ENCODE measurements around the gene NDUFV1. TPM values are rescaled to one million over a fixed set of nuclear protein-coding genes. Genes with fewer than 3 reads are reported as not detected.

Gene NDUFV1
- total and polyA plus RNA-seq, 9 of the 15 experiments (the other 6 are each of a cell fraction or from before 2014, with no cell fraction given): 10.8 to 423 (median 209) TPM

DNA sequence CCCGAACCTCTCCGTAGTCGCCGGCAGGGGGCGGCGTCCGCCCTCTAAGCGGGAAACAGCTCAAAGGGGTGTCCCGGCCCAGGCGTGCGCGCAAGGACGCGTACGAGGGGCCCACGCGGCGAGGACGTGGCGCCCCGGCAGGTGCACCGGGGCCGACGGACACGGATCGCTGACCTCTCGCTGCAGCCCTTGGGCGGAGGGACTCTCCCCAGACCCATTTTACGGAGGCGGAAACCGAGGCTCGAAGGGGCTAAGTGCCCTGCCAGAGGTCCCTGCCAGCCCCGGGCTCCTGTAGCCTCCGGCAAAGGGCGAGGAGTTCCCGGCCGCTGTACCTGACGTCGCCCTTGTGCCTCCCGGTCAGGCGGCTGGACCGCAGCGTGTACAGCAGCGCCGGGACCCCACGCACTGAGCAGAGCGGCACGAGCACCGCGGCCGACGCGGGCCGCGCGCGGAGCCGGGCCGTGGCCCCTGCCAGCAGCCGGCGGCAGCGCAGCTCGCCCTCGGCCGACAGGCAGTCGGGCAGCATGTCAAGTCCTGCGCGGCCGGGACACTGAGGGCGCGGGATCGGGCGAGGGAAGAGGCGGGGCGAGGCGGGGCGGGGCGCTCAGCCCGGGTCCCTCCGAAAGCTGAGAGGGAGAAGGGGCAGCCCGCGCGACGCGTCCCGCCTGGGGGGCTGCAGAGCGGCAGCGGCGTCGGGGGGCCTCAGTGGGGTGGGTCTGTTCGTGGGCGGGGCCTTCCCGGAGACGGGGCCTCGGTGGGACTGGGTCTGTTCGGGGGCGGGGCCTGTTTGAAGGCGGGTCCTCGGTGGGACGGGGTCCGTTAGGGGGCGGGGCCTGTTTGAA is 22.9 kb downstream of the NDUFV1 start, which contains the start of gene NUDT8 (continued):
- TF ChIP-seq HIVEP1 (CRISPR knock-in tag; IDR thresholded peaks at IDR 0.05) (0 out of 2 replicates have a peak, but pooled peaks have one; percentile 76), IRF2 (CRISPR knock-in tag; IDR thresholded peaks at IDR 0.05) (no peak), ZNF224 (CRISPR knock-in tag; IDR thresholded peaks at IDR 0.05) (peak; percentile 91; the same call in 1 of the 2 replicates), RBBP5 (IDR thresholded peaks at IDR 0.05; ENCODE audit: borderline replicate concordance, insufficient read depth, low read length, poor library complexity, severe bottlenecking) (peak; percentile 47), GABPB1 (CRISPR knock-in tag; IDR thresholded peaks at IDR 0.05) (peak; percentile 69), EGR1 (conservative IDR thresholded peaks at IDR 0.05) (0 out of 2 replicates have a peak, but pooled peaks have one; percentile 20), ZNF41 (CRISPR knock-in tag; conservative IDR thresholded peaks at IDR 0.05) (0 out of 2 replicates have a peak, but pooled peaks have one; percentile 48), BCOR (IDR thresholded peaks at IDR 0.05) (peak; percentile 83), XRCC5 (IDR thresholded peaks at IDR 0.05; ENCODE audit: low read depth, low read length) (peak; percentile 94), ZNF431 (CRISPR knock-in tag; IDR thresholded peaks at IDR 0.05) (peak; percentile 92), ZBTB17 (CRISPR knock-in tag; IDR thresholded peaks at IDR 0.05) (0 out of 2 replicates have a peak, but pooled peaks have one; percentile 58), KLF1 (tag; IDR thresholded peaks at IDR 0.05) (0 out of 2 replicates have a peak, but pooled peaks have one; percentile 43), ZNF785 (CRISPR knock-in tag; IDR thresholded peaks at IDR 0.05) (0 out of 2 replicates have a peak, but pooled peaks have one; percentile 61)
- TF ChIP-seq, protein P1, sequence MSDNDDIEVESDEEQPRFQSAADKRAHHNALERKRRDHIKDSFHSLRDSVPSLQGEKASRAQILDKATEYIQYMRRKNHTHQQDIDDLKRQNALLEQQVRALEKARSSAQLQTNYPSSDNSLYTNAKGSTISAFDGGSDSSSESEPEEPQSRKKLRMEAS (CRISPR knock-in tag; IDR thresholded peaks at IDR 0.05): peak; percentile 98
- TF ChIP-seq, protein P2, sequence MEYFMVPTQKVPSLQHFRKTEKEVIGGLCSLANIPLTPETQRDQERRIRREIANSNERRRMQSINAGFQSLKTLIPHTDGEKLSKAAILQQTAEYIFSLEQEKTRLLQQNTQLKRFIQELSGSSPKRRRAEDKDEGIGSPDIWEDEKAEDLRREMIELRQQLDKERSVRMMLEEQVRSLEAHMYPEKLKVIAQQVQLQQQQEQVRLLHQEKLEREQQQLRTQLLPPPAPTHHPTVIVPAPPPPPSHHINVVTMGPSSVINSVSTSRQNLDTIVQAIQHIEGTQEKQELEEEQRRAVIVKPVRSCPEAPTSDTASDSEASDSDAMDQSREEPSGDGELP (CRISPR knock-in tag; IDR thresholded peaks at IDR 0.05; ENCODE audit: borderline replicate concordance): peak; percentile 84
- TF ChIP-seq, protein P3, sequence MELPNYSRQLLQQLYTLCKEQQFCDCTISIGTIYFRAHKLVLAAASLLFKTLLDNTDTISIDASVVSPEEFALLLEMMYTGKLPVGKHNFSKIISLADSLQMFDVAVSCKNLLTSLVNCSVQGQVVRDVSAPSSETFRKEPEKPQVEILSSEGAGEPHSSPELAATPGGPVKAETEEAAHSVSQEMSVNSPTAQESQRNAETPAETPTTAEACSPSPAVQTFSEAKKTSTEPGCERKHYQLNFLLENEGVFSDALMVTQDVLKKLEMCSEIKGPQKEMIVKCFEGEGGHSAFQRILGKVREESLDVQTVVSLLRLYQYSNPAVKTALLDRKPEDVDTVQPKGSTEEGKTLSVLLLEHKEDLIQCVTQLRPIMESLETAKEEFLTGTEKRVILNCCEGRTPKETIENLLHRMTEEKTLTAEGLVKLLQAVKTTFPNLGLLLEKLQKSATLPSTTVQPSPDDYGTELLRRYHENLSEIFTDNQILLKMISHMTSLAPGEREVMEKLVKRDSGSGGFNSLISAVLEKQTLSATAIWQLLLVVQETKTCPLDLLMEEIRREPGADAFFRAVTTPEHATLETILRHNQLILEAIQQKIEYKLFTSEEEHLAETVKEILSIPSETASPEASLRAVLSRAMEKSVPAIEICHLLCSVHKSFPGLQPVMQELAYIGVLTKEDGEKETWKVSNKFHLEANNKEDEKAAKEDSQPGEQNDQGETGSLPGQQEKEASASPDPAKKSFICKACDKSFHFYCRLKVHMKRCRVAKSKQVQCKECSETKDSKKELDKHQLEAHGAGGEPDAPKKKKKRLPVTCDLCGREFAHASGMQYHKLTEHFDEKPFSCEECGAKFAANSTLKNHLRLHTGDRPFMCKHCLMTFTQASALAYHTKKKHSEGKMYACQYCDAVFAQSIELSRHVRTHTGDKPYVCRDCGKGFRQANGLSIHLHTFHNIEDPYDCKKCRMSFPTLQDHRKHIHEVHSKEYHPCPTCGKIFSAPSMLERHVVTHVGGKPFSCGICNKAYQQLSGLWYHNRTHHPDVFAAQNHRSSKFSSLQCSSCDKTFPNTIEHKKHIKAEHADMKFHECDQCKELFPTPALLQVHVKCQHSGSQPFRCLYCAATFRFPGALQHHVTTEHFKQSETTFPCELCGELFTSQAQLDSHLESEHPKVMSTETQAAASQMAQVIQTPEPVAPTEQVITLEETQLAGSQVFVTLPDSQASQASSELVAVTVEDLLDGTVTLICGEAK (IDR thresholded peaks at IDR 0.05): no peak
- TF ChIP-seq, protein P3 (CRISPR knock-in tag; IDR thresholded peaks at IDR 0.05): peak; percentile 69
